Measurements from ENCODE around the gene PIK3C2G. TPM values are rescaled to one million over a fixed set of nuclear protein-coding genes. Genes with fewer than 3 reads are reported as not detected.

The PIK3C2G gene
- total RNA-seq, 1 experiment from 2014 or later, result not detected

GRCh38 chr12:18277196-18277595 is 15.9 kb downstream of the PIK3C2G start:
- H3K27me3 Mint-ChIP-seq (ENCODE audit: low read depth), result no peaks in the 10 kb centered on the region

More at GRCh38 chr12:18277196-18277595, 15.9 kb downstream of the PIK3C2G start:
- H2BK5ac ChIP-seq (ENCODE audit: insufficient read length, low read length), result no peak overlapping the region
- no peak overlapping the region for H3K23ac ChIP-seq (ENCODE audit: insufficient read length, low read depth, low read length)
- no peak overlapping the region for H2AK5ac ChIP-seq (ENCODE audit: insufficient read length, low read length)
- H2AFZ ChIP-seq (ENCODE audit: low read length), result no peak overlapping the region
- H2BK120ac ChIP-seq (ENCODE audit: low read depth, low read length, poor library complexity, severe bottlenecking), result no peak overlapping the region
- H4K8ac ChIP-seq (replicated peaks; ENCODE audit: insufficient read length, low read depth, low read length), result no peak overlapping the region
- no peak overlapping the region for H2BK15ac ChIP-seq (ENCODE audit: low read depth, low read length)
- Mint-ChIP-seq H3K36me3 (ENCODE audit: insufficient read depth in 1 of 3, low read depth in 3 of 3) (peaks cover 0 to 1% (median 0%) of the 10 kb centered on the region in 3 experiments; a peak in 2 of 7 replicates), H3K4me1 (peaks cover 3 to 4% of the 10 kb centered on the region in 2 experiments; a peak in 3 of 4 replicates), H3K27ac (0 out of 7 replicates have a peak overlapping the region, but pooled peaks of 1 of the 3 experiments have one; percentile 40), H3K9me3 (peaks cover 2% of the 10 kb centered on the region in 2 experiments; a peak in 2 of 5 replicates), H3K4me3 (no peak overlapping the region)
- no peak overlapping the region for H3K9ac ChIP-seq (ENCODE audit: extremely low read depth, insufficient read length, low read length)
- no peaks in the 10 kb centered on the region for H3K23me2 ChIP-seq (ENCODE audit: insufficient read length, low read depth, low read length, poor library complexity, severe bottlenecking)
- H3K79me1 ChIP-seq (ENCODE audit: insufficient read depth, low read depth, low read length, poor library complexity, severe bottlenecking), result no peaks in the 10 kb centered on the region
- no peak overlapping the region for H3K56ac ChIP-seq (ENCODE audit: insufficient read length, low read depth, low read length)
- H2BK12ac ChIP-seq (ENCODE audit: insufficient read length, low read depth, low read length), result no peak overlapping the region
- no peak for TF ChIP-seq CTCF (conservative IDR thresholded peaks at IDR 0.05)
- H3K4me2 ChIP-seq (ENCODE audit: insufficient read depth, insufficient read length, low read length), result no peak overlapping the region
- no peak overlapping the region for H3K18ac ChIP-seq (ENCODE audit: insufficient read length, low read depth, low read length)
- no peak for DNase-seq
- no peak overlapping the region for H4K5ac ChIP-seq (ENCODE audit: insufficient read length, low read depth, low read length)
- H3T11ph ChIP-seq (ENCODE audit: low read length), result no peak overlapping the region
- H3K14ac ChIP-seq (ENCODE audit: insufficient read depth, low read length), result no peak overlapping the region
- H3K27me3 ChIP-seq (ENCODE audit: insufficient read depth, low read length), result no peaks in the 10 kb centered on the region
- no peaks in the 10 kb centered on the region for H3K9me3 ChIP-seq (ENCODE audit: control insufficient read depth, low read depth, low read length)
- H2BK20ac ChIP-seq (ENCODE audit: low read depth, low read length, poor library complexity, severe bottlenecking), result no peak overlapping the region
- H3K4me1 ChIP-seq (ENCODE audit: insufficient read depth, low read length), result no peaks in the 10 kb centered on the region; the same call in 1 of the 2 replicates
- H4K91ac ChIP-seq (ENCODE audit: insufficient read length, low read depth, low read length), result no peak overlapping the region
- no peaks in the 10 kb centered on the region for H3K79me2 ChIP-seq (ENCODE audit: insufficient read depth, low read length)
- H3K4ac ChIP-seq (ENCODE audit: low read depth, low read length), result no peak overlapping the region
- WGBS (ENCODE audit: extremely low coverage, insufficient read length, low lambda C conversion rate), result no CpG with 5 or more reads among the region's 1 CpG
- no peaks in the 10 kb centered on the region for H4K20me1 ChIP-seq (ENCODE audit: control insufficient read depth, insufficient read depth, insufficient read length)
- no peak overlapping the region for H3K27ac ChIP-seq (ENCODE audit: insufficient read length, low read depth, low read length)
